ENCODE data around the gene CHD5.
A peak's percentile ranks its signal among the peaks of the same experiment; 100 is the strongest.

Gene CHD5

GRCh38 chr1:6111571-6111970, 68.5 kb downstream of the CHD5 start:
- DNase-seq (ENCODE audit: low spot score): no peak

GRCh38 chr1:6110326-6110725, 69.8 kb downstream of the CHD5 start:
- no peak for DNase-seq (ENCODE audit: low spot score)

GRCh38 chr1:6109688-6110087, 70.4 kb downstream of the CHD5 start:
- DNase-seq (ENCODE audit: low spot score): no peak

DNA sequence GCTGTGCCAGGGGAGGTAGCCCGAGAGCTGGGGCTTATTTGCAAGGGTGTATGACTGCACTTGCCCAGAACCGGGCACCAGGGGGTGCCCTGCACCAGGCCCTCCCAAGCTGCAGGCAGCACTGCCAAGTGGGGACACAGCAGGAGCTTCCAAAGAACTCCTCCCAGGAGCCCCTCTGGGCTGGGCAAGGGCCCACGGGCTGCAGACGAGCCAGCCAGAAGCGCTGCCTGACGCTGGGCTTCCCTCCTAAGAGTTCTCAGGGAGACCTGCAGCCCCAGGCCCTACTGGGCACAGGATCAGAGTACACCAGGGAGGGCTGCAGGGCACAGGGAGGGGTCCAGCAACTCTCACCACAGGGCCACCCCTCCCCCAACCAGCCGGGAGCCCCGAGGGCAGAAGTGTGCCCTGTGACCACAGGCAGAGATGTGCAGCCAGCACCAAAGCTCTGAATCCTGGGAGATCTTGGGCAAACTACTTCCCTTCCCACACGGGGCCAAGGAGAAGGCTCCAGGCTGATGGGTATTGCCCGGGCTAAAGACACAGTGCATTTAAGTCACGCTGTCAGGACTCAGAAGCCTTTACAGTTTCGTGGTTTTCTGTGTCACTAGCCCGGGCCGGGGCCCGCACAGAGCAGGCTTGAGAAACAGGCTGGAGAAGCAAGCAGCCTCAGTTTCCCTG, 71.0 kb downstream of the CHD5 start:
- DNase-seq (ENCODE audit: low spot score): peak; percentile 74

GRCh38 chr1:6108476-6108875, 71.6 kb downstream of the CHD5 start:
- no peak for DNase-seq (ENCODE audit: low spot score)

- no peak for DNase-seq (ENCODE audit: low spot score)
Observed at GRCh38 chr1:6107409-6108356, 72.4 kb downstream of the CHD5 start.

GRCh38 chr1:6106977-6107376, 73.1 kb downstream of the CHD5 start:
- no peak for DNase-seq (ENCODE audit: low spot score)

- DNase-seq (ENCODE audit: low spot score): no peak
Observed at GRCh38 chr1:6106321-6106731, 73.8 kb downstream of the CHD5 start.

- no peak for DNase-seq (ENCODE audit: low spot score)
Observed at GRCh38 chr1:6105763-6106162, 74.4 kb downstream of the CHD5 start.

- DNase-seq (ENCODE audit: low spot score): no peak
Observed at GRCh38 chr1:6105218-6105679, 74.9 kb downstream of the CHD5 start.

DNA sequence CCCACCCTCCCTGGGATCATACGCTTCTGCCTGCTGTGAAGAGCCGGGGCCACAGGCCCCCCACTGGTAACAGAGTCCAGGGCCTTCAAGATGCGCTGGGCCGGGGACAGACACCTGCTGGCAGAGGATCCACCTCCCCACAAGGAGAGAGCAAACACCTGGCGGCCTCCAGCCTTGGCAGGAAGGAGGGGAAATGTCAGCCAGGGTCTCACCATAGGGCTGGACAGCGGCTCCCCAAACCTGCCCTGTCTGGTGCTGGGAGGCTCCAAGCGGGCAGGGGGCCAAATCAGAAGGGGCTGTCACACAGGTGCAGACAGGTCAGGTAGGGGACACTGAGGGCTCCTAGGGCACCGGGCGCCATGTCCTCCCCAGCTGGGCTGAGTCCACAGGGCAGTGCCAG, 75.5 kb downstream of the CHD5 start:
- DNase-seq (ENCODE audit: low spot score): no peak

DNA sequence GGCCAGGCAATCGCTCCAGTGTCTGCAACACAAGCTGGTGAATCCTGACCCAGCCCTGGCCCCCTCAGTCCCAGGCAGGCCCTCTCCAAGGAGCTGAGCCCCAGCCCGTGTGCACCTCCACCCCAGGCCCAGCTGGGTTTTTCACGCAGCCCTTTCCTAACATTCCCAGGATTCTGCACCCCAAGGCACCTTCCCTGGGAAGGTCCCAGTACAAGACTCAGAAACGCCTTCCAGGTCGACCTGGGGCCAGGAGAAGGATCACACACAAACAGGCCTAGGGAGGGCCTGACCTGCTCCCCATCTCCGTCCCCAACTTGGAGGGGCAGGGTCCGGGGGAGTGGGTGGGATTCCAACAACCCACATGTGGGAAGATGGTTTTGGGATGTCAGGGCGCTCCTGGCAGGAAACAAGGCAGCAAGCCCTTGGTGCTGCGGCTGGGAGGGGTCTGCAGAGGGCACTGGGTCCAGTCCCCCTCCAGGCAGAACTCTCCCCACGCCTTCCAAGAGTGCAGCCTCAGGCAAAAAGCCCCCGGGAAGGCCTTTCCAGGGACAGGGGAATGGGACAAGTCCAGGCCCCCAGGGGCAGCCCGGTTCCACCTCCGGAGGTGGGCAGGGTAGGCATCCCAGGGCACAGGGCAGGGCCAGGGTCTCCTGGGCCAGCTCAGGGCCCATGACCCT, 76.1 kb downstream of the CHD5 start:
- DNase-seq (ENCODE audit: low spot score): no peak

DNA sequence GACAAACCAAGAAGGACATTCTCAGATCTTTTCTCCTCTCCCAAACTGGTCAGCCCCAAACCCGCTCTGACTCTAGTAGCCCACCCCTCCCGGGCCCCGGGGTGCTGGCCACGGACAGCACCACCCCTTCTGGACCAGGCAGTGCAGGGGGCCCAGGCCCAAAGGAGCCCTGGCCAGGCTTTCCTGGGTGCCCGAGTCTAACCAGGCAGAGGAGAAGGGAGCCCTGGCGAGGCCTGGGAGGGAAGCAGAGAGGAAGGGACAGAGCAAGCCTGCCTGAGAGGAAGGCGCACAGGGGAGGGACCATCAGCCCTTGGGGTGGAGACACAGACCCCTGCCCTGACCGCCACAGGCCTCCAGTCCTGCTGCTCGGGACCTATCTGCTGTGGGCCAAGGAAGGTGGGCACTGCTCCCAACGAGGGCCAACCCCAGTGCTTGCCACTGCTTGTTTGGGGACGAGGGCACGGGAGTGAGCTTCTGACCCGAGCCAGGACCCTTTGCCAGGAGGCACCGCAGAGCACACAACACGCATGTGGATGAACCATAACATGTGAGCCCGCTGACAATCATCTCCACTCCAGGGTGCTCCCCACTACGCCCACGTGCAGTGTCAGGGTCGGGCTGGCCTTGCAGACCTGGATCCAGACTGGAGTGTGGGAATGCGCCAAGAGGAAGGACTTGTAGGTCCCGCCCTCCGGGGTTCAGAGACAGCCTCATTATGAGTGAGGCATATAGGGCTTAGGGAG, 76.8 kb downstream of the CHD5 start:
- no peak for DNase-seq (ENCODE audit: low spot score)

DNA sequence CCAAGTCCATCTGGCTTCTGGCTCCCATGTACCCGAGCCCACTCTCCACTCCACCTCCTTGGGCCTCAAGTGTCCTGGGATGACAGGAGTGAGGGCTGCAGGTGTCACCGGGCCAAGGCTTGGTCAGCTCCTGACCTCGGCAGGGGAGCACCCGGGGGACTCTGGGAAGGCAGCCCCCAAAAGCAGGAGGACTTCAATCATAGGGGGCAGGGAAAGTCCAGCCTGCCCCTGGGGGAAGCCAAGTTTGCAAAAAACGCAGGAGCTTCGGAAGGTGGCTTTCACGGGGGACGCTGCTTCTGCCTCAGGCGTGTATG, 77.6 kb downstream of the CHD5 start:
- no peak for DNase-seq (ENCODE audit: low spot score)

DNA sequence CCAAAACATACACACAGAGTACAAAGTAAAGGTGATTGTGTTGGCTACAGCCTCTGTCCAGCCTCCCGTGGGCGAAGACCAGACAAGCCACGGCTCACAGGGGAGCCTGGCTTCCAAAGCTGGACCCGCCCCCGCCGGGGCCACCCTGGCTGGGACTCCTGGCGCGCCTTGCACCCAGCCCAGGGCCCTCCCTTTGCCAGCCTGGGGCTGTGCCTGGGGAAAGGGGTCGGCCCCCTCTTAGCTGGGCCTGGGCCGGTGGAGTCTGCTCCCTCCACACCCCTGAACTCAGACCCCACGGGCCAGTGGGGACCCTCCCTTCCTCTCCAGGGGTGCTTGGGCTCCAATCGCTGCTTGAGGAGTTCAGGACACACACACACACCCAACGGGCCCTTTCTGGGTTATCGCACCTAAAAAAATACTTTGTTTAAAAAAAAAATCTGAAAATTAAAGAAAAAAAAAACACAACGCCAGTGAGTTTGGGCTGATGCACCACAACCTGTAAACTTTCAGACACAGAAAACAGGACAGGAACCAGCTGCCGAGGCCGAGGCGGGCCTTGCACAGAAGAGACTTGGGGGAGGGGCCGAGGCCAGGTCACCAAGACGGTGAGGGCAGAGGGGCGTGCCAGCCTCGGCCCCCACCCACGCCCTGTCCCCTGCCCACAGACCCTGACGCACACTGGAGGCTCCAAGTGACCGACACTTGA, 78.1 kb downstream of the CHD5 start:
- DNase-seq (ENCODE audit: low spot score): no peak

GRCh38 chr1:6100861-6101783, 79.0 kb downstream of the CHD5 start:
- DNase-seq (ENCODE audit: low spot score): no peak

DNA sequence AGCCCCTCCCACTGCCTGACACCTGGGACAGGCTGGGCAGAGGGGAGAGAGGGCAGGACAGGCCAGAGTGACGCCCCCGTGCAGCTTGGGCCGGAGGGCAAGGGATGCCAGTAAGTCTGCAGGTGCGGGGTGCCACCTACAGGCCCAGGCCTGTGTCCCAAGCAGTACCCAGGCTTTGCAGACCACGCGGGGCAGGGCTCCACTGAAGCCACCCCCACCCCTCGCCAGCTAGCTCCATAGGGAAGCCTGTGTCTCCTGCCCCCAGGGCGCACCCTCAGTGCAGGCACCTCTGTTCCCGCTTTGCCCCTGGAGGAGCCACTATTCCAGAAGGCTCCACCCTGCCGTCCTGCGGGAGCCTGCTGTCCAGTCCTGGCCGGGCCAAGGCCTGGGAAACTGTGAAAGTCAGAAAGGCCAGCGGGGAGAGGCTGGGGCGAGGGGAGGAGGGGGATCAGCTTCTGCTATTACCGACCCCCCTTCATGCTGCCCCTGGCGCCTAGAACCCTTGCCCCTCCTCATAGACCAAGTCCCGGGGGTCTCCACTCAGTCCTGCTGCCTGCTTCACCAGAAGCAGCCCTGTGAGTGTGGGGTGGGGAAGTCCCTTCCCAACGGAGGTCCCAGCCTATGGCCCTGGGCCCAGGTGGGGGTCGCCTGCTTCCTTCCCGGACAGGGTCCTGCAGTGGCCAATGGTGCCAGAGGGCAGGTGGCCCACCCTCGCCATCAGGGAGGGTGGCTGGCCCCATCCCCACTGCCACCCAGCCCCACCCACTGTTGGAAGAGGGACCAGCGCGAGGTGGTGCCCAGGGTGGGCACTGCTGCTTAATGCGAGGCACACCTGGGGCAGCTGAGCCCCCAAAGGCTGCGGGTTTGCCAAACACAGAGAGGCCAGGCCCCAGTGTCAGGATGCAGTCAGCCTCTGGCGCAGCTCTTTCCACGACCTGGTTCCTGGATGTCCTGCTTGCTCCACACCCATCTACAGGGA, 80.0 kb downstream of the CHD5 start:
- no peak for DNase-seq (ENCODE audit: low spot score)

DNA sequence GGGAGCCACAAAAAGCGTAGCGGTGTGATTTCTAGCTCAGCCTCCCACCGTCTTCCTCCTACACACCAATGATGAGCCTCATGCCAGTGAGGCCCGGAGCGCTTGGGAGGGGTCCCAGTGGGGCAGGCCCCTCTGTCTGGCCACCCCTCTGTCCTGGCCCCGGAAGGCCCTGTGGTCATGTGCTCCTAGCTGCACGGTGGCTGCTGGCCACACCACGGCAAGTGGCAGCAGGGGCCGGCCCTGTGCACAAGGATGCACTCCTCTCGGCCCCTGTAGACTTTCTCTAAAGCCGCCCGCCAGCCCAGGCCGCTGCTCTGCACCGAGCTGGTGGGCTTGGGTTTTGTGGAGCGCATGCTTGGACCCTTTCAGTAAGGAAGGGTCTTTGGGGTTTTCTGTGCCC, 80.8 kb downstream of the CHD5 start:
- no peak for DNase-seq (ENCODE audit: low spot score)
